NCI-H1417 (cell line): ENCODE data around the gene KCTD11.

Experiments
- DNase-seq, 3 experiments: peaks; one replicate each; lab custom pipeline; 2025; lab: John Stamatoyannopoulos, UW

Gene KCTD11

GRCh38 chr17:7403977-7404736 is 52.2 kb downstream of the KCTD11 start, which contains the start of gene TMEM256:
TSS of gene TMEM256 (minus strand) at chr17:7404097. CDS start at chr17:7404084, 13 bp downstream.
- DNase-seq: peak; percentile 94 to 98 (median 95)
